ENCODE results near the gene CCNI2. TPM values are rescaled to one million over a fixed set of nuclear protein-coding genes. Genes with fewer than 3 reads are reported as not detected.
A peak's percentile ranks its signal among the peaks of the same experiment; 100 is the strongest.

Gene CCNI2
- total RNA-seq, 1 donor from 2014 or later: not detected

- DNase-seq (ENCODE audit: low spot score): peak; percentile 39
These were observed 17.5 kb downstream of the CCNI2 start for GRCh38 chr5:132764671-132765238.

- peak; percentile 85 for DNase-seq (ENCODE audit: low spot score)
These were observed 18.2 kb downstream of the CCNI2 start for GRCh38 chr5:132765311-132766019.

GRCh38 chr5:132766020-132766805 is 19.0 kb downstream of the CCNI2 start:
- peak; percentile 30 for DNase-seq (ENCODE audit: low spot score)

GRCh38 chr5:132766806-132767055 is 19.5 kb downstream of the CCNI2 start:
- DNase-seq (ENCODE audit: low spot score): peak; percentile 87

- DNase-seq (ENCODE audit: low spot score): peak; percentile 51
These were observed 19.9 kb downstream of the CCNI2 start for GRCh38 chr5:132767150-132767549.

GRCh38 chr5:132768485-132768868 is 21.3 kb downstream of the CCNI2 start:
- no peak for DNase-seq (ENCODE audit: low spot score)

GRCh38 chr5:132770476-132771159 is 23.4 kb downstream of the CCNI2 start:
- peak; percentile 82 for DNase-seq (ENCODE audit: low spot score)

- peak; percentile 68 for DNase-seq (ENCODE audit: low spot score)
These were observed 24.3 kb downstream of the CCNI2 start for GRCh38 chr5:132771503-132771998.

GRCh38 chr5:132772291-132773070 is 25.3 kb downstream of the CCNI2 start:
- DNase-seq (ENCODE audit: low spot score): peak; percentile 80

- DNase-seq (ENCODE audit: low spot score): no peak
These were observed 25.9 kb downstream of the CCNI2 start for GRCh38 chr5:132773114-132773513.

- DNase-seq (ENCODE audit: low spot score): peak; percentile 67
These were observed 26.6 kb downstream of the CCNI2 start for GRCh38 chr5:132773601-132774355.

- peak; percentile 67 for DNase-seq (ENCODE audit: low spot score)
These were observed 27.2 kb downstream of the CCNI2 start for GRCh38 chr5:132774406-132774805.

GRCh38 chr5:132774896-132775295 is 27.7 kb downstream of the CCNI2 start:
- DNase-seq (ENCODE audit: low spot score): peak; percentile 87

GRCh38 chr5:132775476-132775961 is 28.3 kb downstream of the CCNI2 start:
- DNase-seq (ENCODE audit: low spot score): peak; percentile 18

GRCh38 chr5:132776131-132776937 is 29.1 kb downstream of the CCNI2 start:
- peak; percentile 79 for DNase-seq (ENCODE audit: low spot score)

- no peak for DNase-seq (ENCODE audit: low spot score)
These were observed 29.6 kb downstream of the CCNI2 start for GRCh38 chr5:132776938-132777208.

- peak; percentile 90 for DNase-seq (ENCODE audit: low spot score)
These were observed 30.2 kb downstream of the CCNI2 start, which contains the start of gene SEPTIN8 for GRCh38 chr5:132777209-132778069. Gene SEPTIN8, minus strand, starts transcription at chr5:132777239. Its CDS starts 102 bp downstream, at chr5:132777137.

- DNase-seq (ENCODE audit: low spot score): peak; percentile 33
These were observed 30.9 kb downstream of the CCNI2 start for GRCh38 chr5:132778129-132778528.

All from mesenteric fat pad (tissue), 1 donor.